GM13977 (cell line): ENCODE data around the gene CTTN.

Experiments
- DNase-seq: peaks from one replicate; pipeline ENCODE4 v3.0.0; 2012; ENCODE audit warnings: low spot score
- in situ Hi-C: fragments of 300-500 bp; cut with MboI; formaldehyde crosslinking; loops from one replicate; pipeline ENCODE4 v1.12.0; 2022; ENCODE audit warnings: low sequenced_read_pairs, low pct_unique_long_range_greater_than_20kb, mixed read lengths, inconsistent platforms; ENCODE audit not compliant: unreplicated experiment
- TF ChIP-seq, protein P1 (sequence below): IDR thresholded peaks from 2 replicates; pipeline ENCODE4 v1.5.1; 2012; ENCODE audit warnings: mild to moderate bottlenecking, control low read depth; ENCODE audit not compliant: insufficient read depth; ENCODE audit errors: extremely low read depth, missing control alignments

The CTTN gene

DNA sequence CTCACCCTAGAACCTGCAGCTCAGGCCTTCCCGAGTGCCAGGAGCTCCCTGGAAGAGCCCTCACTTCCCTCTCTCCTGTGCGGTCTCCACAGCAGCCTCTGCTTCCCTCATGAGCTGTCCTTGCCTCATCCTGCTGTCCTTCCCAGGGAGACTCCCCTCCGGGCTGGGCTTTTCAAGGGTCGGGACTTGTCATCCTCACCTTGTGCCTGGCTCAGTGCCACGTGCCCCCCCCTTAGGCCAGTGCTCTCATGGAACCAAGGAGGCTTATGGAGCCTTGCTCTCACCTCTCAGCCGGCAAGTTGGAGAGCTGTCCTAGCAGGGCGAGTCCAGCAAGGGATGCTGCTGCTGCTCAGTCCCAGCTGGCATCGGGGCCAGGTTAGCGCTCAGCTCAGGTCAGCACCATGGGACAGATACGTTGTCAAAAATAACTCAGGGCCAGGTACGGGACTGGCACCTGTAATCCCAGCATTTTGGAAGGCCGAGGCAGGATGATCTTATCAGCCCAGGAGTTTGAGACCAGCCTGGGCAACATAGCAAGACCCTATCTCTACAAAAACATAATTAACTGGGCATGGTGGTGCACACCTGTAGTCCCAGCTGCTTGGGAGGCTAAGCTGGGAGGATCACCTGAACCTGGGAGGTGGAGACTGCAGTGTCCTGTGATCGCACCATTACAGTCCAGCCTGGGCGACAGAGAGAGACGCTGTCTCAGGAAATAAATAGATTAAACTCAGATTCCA is 13.6 kb downstream of the CTTN start:
- no peak for DNase-seq
- in situ Hi-C loops = no loop called here
- TF ChIP-seq, protein P1, sequence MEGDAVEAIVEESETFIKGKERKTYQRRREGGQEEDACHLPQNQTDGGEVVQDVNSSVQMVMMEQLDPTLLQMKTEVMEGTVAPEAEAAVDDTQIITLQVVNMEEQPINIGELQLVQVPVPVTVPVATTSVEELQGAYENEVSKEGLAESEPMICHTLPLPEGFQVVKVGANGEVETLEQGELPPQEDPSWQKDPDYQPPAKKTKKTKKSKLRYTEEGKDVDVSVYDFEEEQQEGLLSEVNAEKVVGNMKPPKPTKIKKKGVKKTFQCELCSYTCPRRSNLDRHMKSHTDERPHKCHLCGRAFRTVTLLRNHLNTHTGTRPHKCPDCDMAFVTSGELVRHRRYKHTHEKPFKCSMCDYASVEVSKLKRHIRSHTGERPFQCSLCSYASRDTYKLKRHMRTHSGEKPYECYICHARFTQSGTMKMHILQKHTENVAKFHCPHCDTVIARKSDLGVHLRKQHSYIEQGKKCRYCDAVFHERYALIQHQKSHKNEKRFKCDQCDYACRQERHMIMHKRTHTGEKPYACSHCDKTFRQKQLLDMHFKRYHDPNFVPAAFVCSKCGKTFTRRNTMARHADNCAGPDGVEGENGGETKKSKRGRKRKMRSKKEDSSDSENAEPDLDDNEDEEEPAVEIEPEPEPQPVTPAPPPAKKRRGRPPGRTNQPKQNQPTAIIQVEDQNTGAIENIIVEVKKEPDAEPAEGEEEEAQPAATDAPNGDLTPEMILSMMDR = no peak

DNA sequence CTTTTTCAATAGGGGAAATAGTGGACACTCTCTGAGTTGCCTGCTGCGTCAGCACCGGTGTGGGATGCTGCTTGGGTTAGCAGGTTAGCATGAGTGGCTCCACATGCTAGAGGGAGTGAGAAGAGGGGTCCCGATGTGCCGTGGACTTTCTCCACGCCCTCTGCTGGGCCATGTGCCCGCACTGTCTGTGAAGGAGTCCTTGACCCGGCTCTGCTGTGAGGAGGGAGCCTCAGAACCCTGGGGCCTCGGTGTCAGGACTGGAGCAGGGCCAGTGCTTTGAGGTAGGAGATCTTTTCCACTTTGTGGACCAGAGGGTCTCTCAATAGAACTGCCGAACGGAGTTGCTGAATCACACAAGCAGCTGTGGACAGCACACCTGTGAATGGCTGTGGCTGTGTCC is 14.8 kb downstream of the CTTN start:
- DNase-seq = no peak
- TF ChIP-seq, protein P1 = no peak
- in situ Hi-C loops = no loop called here

DNA sequence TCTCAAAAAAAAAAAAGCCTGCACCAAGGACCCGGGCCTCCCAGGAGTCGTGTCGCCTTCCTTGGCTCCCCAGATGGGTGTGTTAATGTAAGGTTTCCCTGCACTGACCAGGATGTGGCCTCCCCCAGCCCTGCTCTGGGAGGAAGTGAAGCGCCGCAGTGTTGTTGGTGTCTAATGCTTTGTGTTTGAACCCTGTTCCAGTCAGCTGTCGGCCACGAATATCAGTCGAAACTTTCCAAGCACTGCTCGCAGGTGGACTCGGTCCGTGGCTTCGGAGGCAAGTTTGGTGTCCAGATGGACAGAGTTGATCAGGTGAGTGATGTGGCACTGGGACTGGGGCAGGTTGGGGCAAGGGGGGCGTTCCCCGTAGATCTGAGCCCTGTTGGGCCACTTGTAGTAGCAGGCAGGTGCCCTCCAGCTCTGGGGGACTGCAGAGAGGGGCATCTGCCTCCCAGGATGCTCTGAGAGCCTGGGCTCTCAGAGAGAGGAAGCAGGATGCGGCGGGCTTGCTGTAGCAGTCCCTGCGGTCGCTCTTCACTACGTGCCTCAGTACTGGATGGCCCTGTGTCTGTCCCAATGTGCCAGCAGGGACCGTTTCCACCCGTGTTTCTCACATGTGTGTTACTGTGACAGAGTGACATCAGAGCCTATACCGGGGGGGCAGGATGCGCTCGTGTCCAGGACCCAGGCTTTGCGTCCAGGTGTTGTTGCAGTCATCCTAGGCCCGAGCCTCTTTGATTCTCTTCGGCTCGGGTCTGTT is 16.2 kb downstream of the CTTN start:
- in situ Hi-C loops = no loop called here
- TF ChIP-seq, protein P1 = no peak
- no peak for DNase-seq

DNA sequence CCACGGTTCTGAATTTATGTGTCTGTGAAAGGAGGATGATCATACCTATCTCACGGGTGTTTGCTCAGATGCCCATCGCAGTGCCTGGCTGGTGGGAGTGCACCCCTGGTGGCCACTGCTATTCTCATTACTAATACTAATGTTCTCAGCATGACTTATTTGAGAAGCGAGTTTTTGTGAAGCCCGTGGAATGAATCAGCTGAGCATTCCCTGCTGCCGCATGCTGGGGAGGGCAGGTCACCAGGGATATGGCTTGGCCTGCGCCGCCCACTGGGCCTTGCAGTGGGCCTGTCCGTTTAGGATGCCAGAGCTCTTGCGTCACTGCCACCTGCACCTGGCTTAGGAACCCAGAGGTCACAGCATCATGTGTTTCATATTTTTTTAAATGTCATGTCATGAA is 16.9 kb downstream of the CTTN start:
- no peak for DNase-seq
- TF ChIP-seq, protein P1 = no peak

DNA sequence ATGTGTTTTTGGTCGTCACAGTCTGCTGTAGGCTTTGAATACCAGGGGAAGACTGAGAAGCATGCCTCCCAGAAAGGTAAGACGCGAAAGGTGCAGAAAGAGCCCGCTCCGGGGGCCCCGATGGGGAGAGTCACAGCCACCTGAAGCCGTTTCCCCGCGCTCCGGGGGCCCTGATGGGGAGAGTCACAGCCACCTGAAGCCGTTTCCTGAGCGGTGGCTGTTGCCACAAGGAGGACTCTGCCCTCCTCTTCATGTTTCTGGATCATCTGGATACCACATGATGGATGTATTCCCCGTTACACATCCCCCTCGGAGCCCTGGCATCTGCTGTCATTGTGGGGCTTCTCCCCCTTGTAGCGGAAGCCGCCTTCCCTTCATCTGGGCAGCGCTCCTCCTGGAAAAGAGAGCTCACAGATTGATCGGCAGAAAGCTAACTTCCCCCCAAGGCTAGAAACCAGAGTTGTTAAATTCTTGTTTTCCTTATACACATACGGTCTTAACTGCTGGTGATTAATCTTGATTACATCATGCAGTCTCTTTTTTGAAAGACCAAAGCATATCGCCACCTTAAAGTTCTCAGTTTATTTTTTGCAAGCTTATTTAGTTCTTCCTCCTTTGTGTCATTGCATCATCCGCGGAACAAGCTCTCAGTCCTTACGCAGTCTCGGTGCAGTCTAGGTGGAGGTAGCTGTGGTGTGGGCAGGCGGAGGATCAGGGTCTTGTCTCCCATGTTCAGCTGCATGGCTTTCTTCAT is 17.5 kb downstream of the CTTN start:
- DNase-seq = no peak
- TF ChIP-seq, protein P1 = no peak
- in situ Hi-C loops = no loop called here

More for the DNA sequence above, 16.9 kb downstream of the CTTN start:
- in situ Hi-C loops = no loop called here

DNA sequence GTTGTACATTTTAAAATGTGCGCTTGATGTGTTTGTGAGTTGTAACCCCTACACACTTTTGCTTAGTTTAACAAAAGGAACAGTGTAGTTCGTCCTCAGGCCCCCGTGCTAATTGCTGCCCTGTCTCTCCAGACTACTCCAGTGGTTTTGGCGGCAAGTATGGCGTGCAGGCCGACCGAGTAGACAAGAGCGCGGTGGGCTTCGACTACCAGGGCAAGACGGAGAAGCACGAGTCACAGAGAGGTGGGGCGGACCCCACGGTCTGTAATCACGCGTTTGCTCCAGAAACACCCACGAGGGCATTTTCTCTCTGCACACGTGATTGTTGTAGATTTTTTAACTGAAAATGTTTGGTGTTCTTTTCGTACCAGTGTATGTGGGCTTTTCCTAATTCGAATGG is 18.6 kb downstream of the CTTN start:
- TF ChIP-seq, protein P1 = no peak
- in situ Hi-C loops = no loop called here
- DNase-seq = no peak
